ENCODE measurements around the gene ENAH. TPM values are rescaled to one million over a fixed set of nuclear protein-coding genes. Genes with fewer than 3 reads are reported as not detected.

Gene ENAH
- total RNA-seq, 1 donor from 2014 or later = 749 TPM

DNA sequence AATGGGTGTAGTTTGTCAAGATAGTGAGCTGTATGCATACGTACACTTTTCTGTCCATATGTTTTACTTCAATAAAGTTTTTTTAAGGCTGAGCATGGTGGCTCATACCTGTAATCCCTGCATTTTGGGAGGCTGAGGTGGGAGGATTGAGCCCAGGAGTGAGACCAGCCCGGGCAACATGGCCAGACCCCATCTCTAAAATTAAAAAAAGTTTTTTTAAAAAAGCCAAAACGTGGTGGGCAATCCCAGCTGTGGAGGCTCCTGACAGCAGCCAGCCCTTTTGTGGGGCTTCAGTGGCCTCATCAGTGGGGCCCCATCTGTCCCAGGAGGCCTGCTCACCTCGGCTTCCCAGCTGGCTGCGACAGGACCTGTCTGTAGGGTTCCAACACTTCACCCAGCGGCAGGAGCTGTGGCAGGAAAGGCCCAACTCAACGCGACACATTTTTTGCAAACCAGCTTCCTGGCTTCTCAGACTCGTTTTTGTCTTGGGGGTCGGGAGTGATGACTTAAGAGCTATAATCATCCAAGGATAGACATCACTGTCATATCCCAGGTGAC lies 168.2 kb downstream of the ENAH start:
- Histone ChIP-seq H3K79me2 (ENCODE audit: insufficient read depth, low read length) (no peaks in the 10 kb centered on the region), H2AFZ (ENCODE audit: low read depth, low read length) (no peak overlapping the region), H3K27ac (ENCODE audit: low read depth, low read length) (no peak overlapping the region), H4K20me1 (ENCODE audit: insufficient read depth, low read length) (peaks cover 31% of the 10 kb centered on the region), H3K9me3 (ENCODE audit: insufficient read depth, low read depth, low read length) (no peaks in the 10 kb centered on the region), H3K27me3 (ENCODE audit: insufficient read depth, low read length) (no peaks in the 10 kb centered on the region), H3K4me2 (ENCODE audit: low read length) (no peak overlapping the region), H3K4me1 (ENCODE audit: insufficient read depth, low read length) (peaks cover 9% of the 10 kb centered on the region), H3K4me3 (ENCODE audit: insufficient read depth, low read depth, low read length) (no peak overlapping the region), H3K9ac (ENCODE audit: low read length) (no peak overlapping the region), H3K36me3 (ENCODE audit: insufficient read depth, low read length) (peaks cover 3% of the 10 kb centered on the region)
- DNase-seq (ENCODE audit: low read depth) = no peak
- no peak overlapping the region for H3K4me3 Mint-ChIP-seq (ENCODE audit: unreplicated experiment)
- no peaks in the 10 kb centered on the region for H3K27me3 Mint-ChIP-seq (ENCODE audit: low read depth, unreplicated experiment)
- H3K36me3 Mint-ChIP-seq (ENCODE audit: low read depth, unreplicated experiment) = peaks cover 3% of the 10 kb centered on the region
- peak overlapping the region; percentile 88 for H3K27ac Mint-ChIP-seq (ENCODE audit: unreplicated experiment)
- H3K4me1 Mint-ChIP-seq (ENCODE audit: low read depth, unreplicated experiment) = peaks cover 30% of the 10 kb centered on the region
- FAIRE-seq = no peak
- no peak for TF ChIP-seq EZH2 (IDR thresholded peaks at IDR 0.05; ENCODE audit: insufficient read depth, low read length)
- TF ChIP-seq, protein P1, sequence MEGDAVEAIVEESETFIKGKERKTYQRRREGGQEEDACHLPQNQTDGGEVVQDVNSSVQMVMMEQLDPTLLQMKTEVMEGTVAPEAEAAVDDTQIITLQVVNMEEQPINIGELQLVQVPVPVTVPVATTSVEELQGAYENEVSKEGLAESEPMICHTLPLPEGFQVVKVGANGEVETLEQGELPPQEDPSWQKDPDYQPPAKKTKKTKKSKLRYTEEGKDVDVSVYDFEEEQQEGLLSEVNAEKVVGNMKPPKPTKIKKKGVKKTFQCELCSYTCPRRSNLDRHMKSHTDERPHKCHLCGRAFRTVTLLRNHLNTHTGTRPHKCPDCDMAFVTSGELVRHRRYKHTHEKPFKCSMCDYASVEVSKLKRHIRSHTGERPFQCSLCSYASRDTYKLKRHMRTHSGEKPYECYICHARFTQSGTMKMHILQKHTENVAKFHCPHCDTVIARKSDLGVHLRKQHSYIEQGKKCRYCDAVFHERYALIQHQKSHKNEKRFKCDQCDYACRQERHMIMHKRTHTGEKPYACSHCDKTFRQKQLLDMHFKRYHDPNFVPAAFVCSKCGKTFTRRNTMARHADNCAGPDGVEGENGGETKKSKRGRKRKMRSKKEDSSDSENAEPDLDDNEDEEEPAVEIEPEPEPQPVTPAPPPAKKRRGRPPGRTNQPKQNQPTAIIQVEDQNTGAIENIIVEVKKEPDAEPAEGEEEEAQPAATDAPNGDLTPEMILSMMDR (IDR thresholded peaks at IDR 0.05; ENCODE audit: insufficient read depth, low read depth, low read length) = no peak
- peaks cover 2% of the 10 kb centered on the region for H3K9me3 Mint-ChIP-seq (ENCODE audit: unreplicated experiment)

DNA sequence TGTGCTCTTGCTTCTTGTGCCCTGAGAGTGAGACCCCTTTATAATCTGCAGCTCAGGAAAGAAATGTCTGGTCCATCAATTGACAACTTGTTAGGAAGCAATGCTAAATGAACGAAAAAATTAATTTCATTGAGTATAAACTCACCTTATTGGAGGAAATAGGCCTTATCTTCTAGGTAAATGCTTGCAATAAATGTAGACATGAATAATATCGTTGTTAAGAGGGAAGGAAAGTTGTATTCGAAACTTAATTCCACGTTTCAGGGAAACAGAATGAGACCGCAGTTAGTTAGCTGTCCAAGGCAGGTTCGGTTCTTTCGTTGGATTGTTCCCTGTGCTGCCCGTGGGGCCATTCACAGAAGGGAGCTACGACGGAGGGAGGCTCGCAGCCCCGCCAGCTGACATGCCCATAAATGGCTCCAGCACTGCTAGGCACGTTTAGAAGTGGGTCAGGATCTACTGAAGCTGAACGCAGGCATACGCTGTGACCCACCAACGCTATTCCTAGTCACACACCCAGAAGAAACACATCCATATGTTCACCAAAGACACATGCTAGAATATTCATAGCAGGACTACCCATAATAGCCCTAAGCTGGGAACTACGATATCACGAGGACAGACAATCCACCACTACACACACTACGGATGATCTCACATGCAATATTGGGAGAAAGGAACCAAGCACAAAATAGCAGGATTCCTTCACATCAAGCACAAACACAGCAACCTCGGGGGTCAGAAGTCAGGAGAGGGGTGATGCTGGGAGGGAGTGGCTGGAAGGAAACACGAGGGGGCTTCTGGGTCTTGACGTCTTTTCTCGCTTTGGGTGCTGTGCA lies 168.9 kb downstream of the ENAH start:
- TF ChIP-seq, protein P1 (IDR thresholded peaks at IDR 0.05; ENCODE audit: insufficient read depth, low read depth, low read length) = no peak
- TF ChIP-seq EZH2 (IDR thresholded peaks at IDR 0.05; ENCODE audit: insufficient read depth, low read length) = no peak

More for the DNA sequence above, 168.9 kb downstream of the ENAH start:
- no peaks in the 10 kb centered on the region for H3K27me3 Mint-ChIP-seq (ENCODE audit: low read depth, unreplicated experiment)
- H3K27ac ChIP-seq (ENCODE audit: low read depth, low read length) = no peak overlapping the region
- H4K20me1 ChIP-seq (ENCODE audit: insufficient read depth, low read length) = peaks cover 29% of the 10 kb centered on the region
- H3K4me3 Mint-ChIP-seq (ENCODE audit: unreplicated experiment) = no peak overlapping the region
- peaks cover 2% of the 10 kb centered on the region for H3K9me3 Mint-ChIP-seq (ENCODE audit: unreplicated experiment)
- no peak for FAIRE-seq
- H3K4me3 ChIP-seq (ENCODE audit: insufficient read depth, low read depth, low read length) = no peak overlapping the region
- H3K9me3 ChIP-seq (ENCODE audit: insufficient read depth, low read depth, low read length) = no peaks in the 10 kb centered on the region
- peaks cover 9% of the 10 kb centered on the region for H3K4me1 ChIP-seq (ENCODE audit: insufficient read depth, low read length)
- H3K4me2 ChIP-seq (ENCODE audit: low read length) = no peak overlapping the region
- H3K27me3 ChIP-seq (ENCODE audit: insufficient read depth, low read length) = no peaks in the 10 kb centered on the region
- no peak for DNase-seq (ENCODE audit: low read depth)
- H2AFZ ChIP-seq (ENCODE audit: low read depth, low read length) = no peak overlapping the region
- H3K36me3 Mint-ChIP-seq (ENCODE audit: low read depth, unreplicated experiment) = peaks cover 3% of the 10 kb centered on the region
- H3K79me2 ChIP-seq (ENCODE audit: insufficient read depth, low read length) = no peaks in the 10 kb centered on the region
- H3K9ac ChIP-seq (ENCODE audit: low read length) = no peak overlapping the region
- H3K36me3 ChIP-seq (ENCODE audit: insufficient read depth, low read length) = peaks cover 3% of the 10 kb centered on the region
- peaks cover 28% of the 10 kb centered on the region for H3K4me1 Mint-ChIP-seq (ENCODE audit: low read depth, unreplicated experiment)
- H3K27ac Mint-ChIP-seq (ENCODE audit: unreplicated experiment) = peak overlapping the region; percentile 88
